PFSK-1 (cell line): ENCODE results near the gene WFS1.

ENCODE experiments used
- FOXP2 ChIP-seq: optimal IDR thresholded peaks from 2 replicates; pipeline ENCODE3; 2011; ENCODE audit warnings: borderline replicate concordance, control low read depth, inconsistent platforms; ENCODE audit not compliant: insufficient read depth; ENCODE audit errors: extremely low read length, extremely low read depth
- POLR2AphosphoS5 ChIP-seq: IDR thresholded peaks from 2 replicates; pipeline ENCODE4 v1.6.1; 2012; ENCODE audit warnings: low read depth, mild to moderate bottlenecking, control low read depth, low read length, moderate library complexity
- SIN3A ChIP-seq: IDR thresholded peaks from 2 replicates; pipeline ENCODE4 v1.6.1; 2012; ENCODE audit warnings: mild to moderate bottlenecking, low read length, moderate library complexity, borderline replicate concordance; ENCODE audit not compliant: insufficient read depth
- TAF1 ChIP-seq: IDR thresholded peaks from 2 replicates; pipeline ENCODE4 v1.6.1; 2012; ENCODE audit warnings: low read length, control low read depth, borderline replicate concordance; ENCODE audit not compliant: insufficient read depth
- TF ChIP-seq, protein P1 (sequence below), 2 experiments: IDR thresholded peaks; 2 replicates each; pipeline versions ENCODE4 v1.6.1 to v1.8.0; 2011 to 2012; ENCODE audit warnings: low read depth in 2 of 2, low read length in 2 of 2, control low read depth in 1 of 2, inconsistent platforms in 1 of 2, mild to moderate bottlenecking in 1 of 2, moderate library complexity in 1 of 2; ENCODE audit not compliant: insufficient read depth in 1 of 2

The WFS1 gene

DNA sequence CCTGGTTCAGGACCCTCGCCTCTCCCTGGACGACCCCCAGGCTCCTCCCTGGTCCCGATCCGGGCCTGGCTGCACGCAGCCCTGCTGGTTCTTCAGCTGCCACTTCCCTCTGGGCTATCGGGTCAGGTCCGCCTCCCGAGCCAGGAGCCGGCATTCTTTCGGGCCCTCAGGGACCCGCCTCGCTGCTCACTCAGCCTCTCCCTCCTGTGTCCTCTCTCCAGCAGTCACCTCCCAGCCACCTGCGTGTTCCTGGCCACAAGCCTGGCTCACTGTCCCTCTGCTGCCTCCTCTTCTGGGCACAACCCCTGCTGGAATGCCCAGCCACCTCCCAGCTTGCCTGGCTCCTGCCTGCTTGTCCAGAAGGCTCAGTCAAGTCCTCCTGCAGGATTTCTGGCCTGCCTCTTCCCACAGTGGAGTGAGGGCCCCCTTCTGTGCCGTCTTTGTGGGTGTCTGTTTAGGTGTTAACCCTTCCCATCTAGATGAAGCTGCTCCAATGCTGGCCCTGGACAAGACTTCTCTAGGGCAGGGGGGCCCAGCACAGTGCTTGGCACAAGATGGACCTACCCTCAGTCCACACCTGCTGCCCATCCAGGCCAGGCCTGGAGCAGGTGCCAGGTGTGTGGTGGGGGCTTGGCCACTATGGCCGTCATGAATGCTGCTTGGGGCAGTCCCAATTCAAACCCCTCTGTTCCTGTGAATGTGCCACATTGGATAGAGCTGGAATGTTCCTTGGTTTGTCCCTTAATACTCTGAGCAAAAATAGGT is 2.2 kb downstream of the WFS1 start:
- TF ChIP-seq FOXP2 (no peak), POLR2AphosphoS5 (no peak), SIN3A (no peak), TAF1 (no peak)
- TF ChIP-seq, protein P1, sequence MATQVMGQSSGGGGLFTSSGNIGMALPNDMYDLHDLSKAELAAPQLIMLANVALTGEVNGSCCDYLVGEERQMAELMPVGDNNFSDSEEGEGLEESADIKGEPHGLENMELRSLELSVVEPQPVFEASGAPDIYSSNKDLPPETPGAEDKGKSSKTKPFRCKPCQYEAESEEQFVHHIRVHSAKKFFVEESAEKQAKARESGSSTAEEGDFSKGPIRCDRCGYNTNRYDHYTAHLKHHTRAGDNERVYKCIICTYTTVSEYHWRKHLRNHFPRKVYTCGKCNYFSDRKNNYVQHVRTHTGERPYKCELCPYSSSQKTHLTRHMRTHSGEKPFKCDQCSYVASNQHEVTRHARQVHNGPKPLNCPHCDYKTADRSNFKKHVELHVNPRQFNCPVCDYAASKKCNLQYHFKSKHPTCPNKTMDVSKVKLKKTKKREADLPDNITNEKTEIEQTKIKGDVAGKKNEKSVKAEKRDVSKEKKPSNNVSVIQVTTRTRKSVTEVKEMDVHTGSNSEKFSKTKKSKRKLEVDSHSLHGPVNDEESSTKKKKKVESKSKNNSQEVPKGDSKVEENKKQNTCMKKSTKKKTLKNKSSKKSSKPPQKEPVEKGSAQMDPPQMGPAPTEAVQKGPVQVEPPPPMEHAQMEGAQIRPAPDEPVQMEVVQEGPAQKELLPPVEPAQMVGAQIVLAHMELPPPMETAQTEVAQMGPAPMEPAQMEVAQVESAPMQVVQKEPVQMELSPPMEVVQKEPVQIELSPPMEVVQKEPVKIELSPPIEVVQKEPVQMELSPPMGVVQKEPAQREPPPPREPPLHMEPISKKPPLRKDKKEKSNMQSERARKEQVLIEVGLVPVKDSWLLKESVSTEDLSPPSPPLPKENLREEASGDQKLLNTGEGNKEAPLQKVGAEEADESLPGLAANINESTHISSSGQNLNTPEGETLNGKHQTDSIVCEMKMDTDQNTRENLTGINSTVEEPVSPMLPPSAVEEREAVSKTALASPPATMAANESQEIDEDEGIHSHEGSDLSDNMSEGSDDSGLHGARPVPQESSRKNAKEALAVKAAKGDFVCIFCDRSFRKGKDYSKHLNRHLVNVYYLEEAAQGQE (IDR thresholded peaks at IDR 0.05; ENCODE audit: insufficient read depth in 1 of 2, low read depth in 2 of 2, low read length in 2 of 2) = no peak

DNA sequence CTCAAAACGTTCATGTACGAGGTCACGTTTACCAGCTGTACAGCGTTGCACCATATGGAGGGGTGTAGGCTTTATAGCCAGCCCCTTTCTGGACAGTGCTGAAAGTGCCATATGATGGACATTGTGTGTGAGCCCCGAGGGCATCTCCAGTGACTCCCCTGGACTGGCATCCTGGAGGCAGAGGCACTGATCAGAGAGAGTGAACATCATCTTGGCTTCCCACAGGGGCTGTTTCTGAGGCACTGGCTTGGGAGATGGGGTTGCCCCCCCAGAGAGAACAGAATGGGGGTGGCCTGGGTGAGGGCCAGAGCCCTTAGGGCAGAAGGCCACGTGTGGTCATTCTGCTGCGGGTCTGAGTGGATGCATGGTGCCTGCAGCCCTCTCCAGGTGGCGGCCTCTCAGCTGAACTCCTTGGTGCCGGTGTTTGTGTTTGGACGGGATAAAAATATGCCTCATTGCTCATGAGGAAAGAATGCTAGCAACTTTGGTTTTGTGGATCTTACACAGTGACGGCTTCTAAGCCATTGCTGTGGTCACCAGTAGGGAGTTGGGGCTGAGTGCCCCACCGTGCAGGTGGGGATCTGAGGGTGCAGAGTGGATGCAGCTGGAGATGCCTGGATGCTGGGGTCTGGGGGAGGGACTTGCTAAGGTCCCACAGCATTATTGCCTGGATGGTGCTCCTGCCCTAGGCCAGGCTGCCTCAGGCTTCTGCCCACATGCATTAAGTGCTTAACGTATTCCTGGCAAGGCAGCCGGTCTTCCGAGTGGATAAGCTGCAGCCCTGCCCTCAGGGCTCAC is 3.4 kb downstream of the WFS1 start:
- TF ChIP-seq SIN3A (no peak), TAF1 (no peak), FOXP2 (no peak), POLR2AphosphoS5 (no peak)
- TF ChIP-seq, protein P1 (IDR thresholded peaks at IDR 0.05; ENCODE audit: insufficient read depth in 1 of 2, low read depth in 2 of 2, low read length in 2 of 2) = no peak

DNA sequence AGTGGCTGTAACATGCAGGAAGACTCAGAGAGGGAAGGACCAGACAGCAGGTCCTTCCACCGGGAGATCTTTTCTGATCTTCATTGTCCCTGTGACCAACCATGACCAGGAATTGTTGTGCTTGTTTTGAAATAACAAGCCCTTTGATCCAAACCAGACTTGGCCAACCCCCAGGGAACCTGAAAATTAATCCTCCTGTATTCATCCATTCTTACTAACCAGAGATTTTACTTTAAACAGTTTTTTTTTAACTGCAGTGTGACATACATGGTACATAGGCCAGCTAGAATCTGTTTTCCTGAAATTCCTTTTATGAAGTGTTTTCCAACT is 4.0 kb downstream of the WFS1 start:
- TF ChIP-seq TAF1 (no peak), FOXP2 (no peak), SIN3A (no peak), POLR2AphosphoS5 (no peak)
- TF ChIP-seq, protein P1 (IDR thresholded peaks at IDR 0.05; ENCODE audit: insufficient read depth in 1 of 2, low read depth in 2 of 2, low read length in 2 of 2) = no peak

DNA sequence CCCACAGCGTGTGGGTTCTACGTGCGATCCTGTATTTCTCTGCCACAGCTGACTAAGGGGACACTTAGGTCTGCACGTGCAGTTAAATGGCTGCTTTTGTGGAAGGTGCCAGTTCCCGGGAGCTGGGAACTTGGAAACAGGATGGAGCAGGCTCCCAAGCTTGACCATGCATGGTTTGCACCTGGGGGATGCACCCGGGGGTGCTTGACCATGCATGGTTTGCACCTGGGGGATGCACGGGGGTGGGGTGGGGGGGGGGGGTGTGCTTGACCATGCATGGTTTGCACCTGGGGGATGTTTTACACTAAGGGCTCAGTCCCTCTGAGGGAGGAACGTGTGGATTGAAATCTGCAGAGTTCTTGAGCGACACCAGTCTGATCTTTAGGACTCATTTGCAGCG is 5.7 kb downstream of the WFS1 start:
- TF ChIP-seq TAF1 = no peak
- TF ChIP-seq, protein P1 (IDR thresholded peaks at IDR 0.05; ENCODE audit: insufficient read depth in 1 of 2, low read depth in 2 of 2, low read length in 2 of 2) = no peak
- no peak for TF ChIP-seq POLR2AphosphoS5
- no peak for TF ChIP-seq FOXP2
- TF ChIP-seq SIN3A = no peak
